SK-N-SH treated with all-trans-retinoic acid at 6 μM for 48 hours (cell line): ENCODE measurements around the gene CTBP1.

Experiments used
- ATAC-seq: fragments of 200-7000 bp; cut with Tn5 transposase; 3 replicates; pipeline ENCODE4 v1.9.1; 2020; ENCODE audit warnings: mild to moderate bottlenecking, moderate library complexity
- ARNTL ChIP-seq: fragments of 450-650 bp; formaldehyde crosslinking; IDR thresholded peaks from 2 replicates; pipeline ENCODE4 v1.5.0; 2020; ENCODE audit warnings: low read depth, mild to moderate bottlenecking, moderate library complexity, borderline replicate concordance
- BACH2 ChIP-seq: fragments of 250-450 bp; sonication (Bioruptor Pico); IDR thresholded peaks from 2 replicates; pipeline ENCODE4 v1.9.0; 2021; ENCODE audit warnings: mild to moderate bottlenecking, borderline replicate concordance
- ESRRG ChIP-seq: fragments of 250-450 bp; sonication (Bioruptor Pico); IDR thresholded peaks from 2 replicates; pipeline ENCODE4 v1.6.1; 2021; ENCODE audit warnings: mild to moderate bottlenecking
- GLIS3 ChIP-seq: fragments of 250-450 bp; sonication (Bioruptor Pico); IDR thresholded peaks from 2 replicates; pipeline ENCODE4 v1.5.0; 2020; ENCODE audit warnings: mild to moderate bottlenecking, moderate library complexity
- ISL1 ChIP-seq: fragments of 250-450 bp; sonication (Bioruptor Pico); IDR thresholded peaks from 2 replicates; pipeline ENCODE4 v2.1.2; 2022; ENCODE audit warnings: mild to moderate bottlenecking, moderate library complexity
- OSR1 ChIP-seq: fragments of 250-450 bp; sonication (Bioruptor Pico); IDR thresholded peaks from 2 replicates; pipeline ENCODE4 v1.8.0; 2022; ENCODE audit warnings: moderate library complexity, mild to moderate bottlenecking, inconsistent platforms
- RARB ChIP-seq: fragments of 250-450 bp; sonication (Bioruptor Pico); IDR thresholded peaks from 2 replicates; pipeline ENCODE4 v1.8.0; 2021; ENCODE audit warnings: mild to moderate bottlenecking, moderate library complexity
- SNAI2 ChIP-seq: fragments of 250-450 bp; sonication (Bioruptor Pico); IDR thresholded peaks from 2 replicates; pipeline ENCODE4 v1.5.0; 2020; ENCODE audit warnings: mild to moderate bottlenecking, moderate library complexity
- TCF4 ChIP-seq: fragments of 250-450 bp; sonication (Bioruptor Pico); IDR thresholded peaks from 2 replicates; pipeline ENCODE4 v1.8.0; 2021; ENCODE audit warnings: mild to moderate bottlenecking, moderate library complexity, borderline replicate concordance
- ZC3H10 ChIP-seq: fragments of 250-450 bp; sonication (Bioruptor Pico); IDR thresholded peaks from 2 replicates; pipeline ENCODE4 v1.5.1; 2021; ENCODE audit warnings: mild to moderate bottlenecking, moderate library complexity
- ZFP3 ChIP-seq: fragments of 250-450 bp; sonication (Bioruptor Pico); IDR thresholded peaks from 2 replicates; pipeline ENCODE4 v1.5.0; 2020; ENCODE audit warnings: mild to moderate bottlenecking, moderate library complexity
- ZFP30 ChIP-seq: fragments of 450-650 bp; formaldehyde crosslinking; IDR thresholded peaks from 2 replicates; pipeline ENCODE4 v1.5.0; 2022; ENCODE audit warnings: mild to moderate bottlenecking, moderate library complexity
- ZNF8 ChIP-seq: fragments of 450-650 bp; formaldehyde crosslinking; IDR thresholded peaks from 2 replicates; pipeline ENCODE4 v1.5.0; 2020; ENCODE audit warnings: mild to moderate bottlenecking, moderate library complexity
- TF ChIP-seq, protein P1 (sequence below): fragments of 250-450 bp; sonication (Bioruptor Pico); IDR thresholded peaks from 2 replicates; pipeline ENCODE4 v1.5.1; 2021; ENCODE audit warnings: mild to moderate bottlenecking, moderate library complexity
- TF ChIP-seq, protein P2 (sequence below): fragments of 250-450 bp; sonication (Bioruptor Pico); IDR thresholded peaks from 2 replicates; pipeline ENCODE4 v1.5.0; 2020; ENCODE audit warnings: mild to moderate bottlenecking, moderate library complexity
- TF ChIP-seq, protein P3 (sequence below): fragments of 250-450 bp; sonication (Bioruptor Pico); IDR thresholded peaks from 2 replicates; pipeline ENCODE4 v1.5.1; 2020; ENCODE audit warnings: low read depth, mild to moderate bottlenecking, moderate library complexity
- TF ChIP-seq, protein P4 (sequence below): fragments of 250-450 bp; sonication (Bioruptor Pico); IDR thresholded peaks from 2 replicates; pipeline ENCODE4 v1.8.0; 2020; ENCODE audit warnings: mild to moderate bottlenecking, moderate library complexity, borderline replicate concordance

The CTBP1 gene

DNA sequence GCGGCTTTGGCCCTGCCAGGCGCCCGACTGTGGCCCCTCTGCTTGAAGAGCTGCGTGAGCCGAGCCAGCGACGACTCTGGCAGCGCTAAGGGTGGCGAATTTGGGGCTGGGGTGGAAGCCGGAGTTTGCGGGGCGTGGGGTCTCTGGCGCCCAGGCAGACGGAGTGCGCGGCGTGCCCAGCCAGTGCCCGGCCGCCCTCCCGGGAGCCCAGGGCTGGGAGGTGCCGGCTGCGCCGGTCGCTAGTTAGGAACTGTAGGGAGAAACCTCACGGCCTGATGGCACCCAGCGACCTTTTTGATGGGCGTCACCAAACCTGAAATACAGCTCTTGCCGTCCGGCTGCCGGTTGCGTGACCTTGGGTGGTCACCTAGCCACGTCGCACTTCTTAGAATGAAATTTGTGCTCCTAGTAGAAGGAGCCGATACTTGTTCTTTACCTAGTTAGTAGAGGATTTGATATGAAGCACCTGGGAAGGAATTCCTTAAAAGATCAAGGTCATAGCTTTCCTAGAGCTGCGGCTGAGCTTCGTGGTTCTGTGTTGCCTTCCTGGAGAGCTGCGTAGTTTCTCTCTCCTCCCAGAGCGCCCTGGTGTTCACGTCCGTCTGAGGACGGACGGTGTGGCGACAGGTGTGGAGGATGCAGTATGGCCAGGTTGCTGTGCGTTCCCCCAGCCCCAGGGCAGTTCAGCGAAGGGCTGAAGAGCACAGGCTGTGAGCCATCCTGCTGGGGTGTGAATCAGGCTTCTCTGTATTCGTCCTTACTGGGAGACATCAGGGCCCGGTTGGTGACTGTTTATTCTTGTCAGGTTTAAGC, 41.4 kb upstream of the CTBP1 start:
- TF ChIP-seq, protein P1, sequence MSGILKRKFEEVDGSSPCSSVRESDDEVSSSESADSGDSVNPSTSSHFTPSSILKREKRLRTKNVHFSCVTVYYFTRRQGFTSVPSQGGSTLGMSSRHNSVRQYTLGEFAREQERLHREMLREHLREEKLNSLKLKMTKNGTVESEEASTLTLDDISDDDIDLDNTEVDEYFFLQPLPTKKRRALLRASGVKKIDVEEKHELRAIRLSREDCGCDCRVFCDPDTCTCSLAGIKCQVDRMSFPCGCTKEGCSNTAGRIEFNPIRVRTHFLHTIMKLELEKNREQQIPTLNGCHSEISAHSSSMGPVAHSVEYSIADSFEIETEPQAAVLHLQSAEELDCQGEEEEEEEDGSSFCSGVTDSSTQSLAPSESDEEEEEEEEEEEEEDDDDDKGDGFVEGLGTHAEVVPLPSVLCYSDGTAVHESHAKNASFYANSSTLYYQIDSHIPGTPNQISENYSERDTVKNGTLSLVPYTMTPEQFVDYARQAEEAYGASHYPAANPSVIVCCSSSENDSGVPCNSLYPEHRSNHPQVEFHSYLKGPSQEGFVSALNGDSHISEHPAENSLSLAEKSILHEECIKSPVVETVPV (CRISPR knock-in tag), result no peak
- TF ChIP-seq OSR1 (CRISPR knock-in tag) (no peak), ZNF8 (CRISPR knock-in tag) (no peak), RARB (CRISPR knock-in tag) (no peak)
- ATAC-seq, result no peak

DNA sequence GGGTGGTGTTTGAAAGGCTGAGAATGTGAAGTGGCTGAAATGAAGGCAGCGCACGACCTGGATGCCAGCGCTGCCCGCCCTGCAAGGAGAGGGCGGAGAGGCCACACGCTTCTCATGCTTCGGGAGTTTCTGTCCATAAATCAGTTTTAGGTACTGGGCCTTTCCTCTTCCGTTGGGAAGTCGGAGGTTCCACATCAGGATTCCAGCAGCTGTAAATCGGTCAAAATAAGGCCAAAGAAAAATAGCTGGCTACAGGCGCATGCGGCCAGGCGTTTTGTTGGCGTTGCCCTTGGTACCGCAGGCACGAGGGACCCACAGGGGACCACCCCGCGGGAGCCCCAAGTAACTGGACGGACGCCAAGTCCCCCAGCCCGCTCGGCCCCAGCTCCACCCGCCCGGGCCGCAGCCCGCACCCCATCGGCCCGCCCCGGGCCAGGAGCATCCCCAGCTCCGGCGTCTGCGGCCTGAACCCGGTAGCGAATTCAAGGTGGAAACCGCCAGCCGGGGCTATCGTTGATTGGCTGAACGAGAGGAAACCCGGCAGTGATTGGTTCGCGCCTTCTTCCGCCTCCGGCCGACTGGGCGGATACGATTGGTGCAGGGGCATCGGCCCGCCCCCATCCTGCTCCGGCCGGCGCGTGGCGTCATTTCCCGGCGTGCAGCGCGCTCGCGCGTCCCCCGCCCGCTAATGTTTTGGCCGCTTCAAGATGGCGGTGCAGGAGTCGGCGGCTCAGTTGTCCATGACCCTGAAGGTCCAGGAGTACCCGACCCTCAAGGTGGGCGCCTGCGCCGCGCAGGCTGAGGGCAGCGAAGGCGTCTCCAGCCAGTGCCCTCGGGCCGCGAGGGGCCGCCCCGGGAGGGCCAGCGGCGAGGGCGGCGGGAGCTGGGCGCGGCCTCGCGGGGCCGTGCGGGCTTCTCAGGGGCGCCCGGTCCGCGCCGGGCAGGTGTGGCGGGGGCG, 40.6 kb upstream of the CTBP1 start, which contains the start of gene MAEA:
TSS of gene MAEA (plus strand) at position 685 of the 958 bp plus-strand sequence. CDS start at position 708, 23 bp downstream.
- peak; percentile 99 for ATAC-seq
- TF ChIP-seq, protein P2, sequence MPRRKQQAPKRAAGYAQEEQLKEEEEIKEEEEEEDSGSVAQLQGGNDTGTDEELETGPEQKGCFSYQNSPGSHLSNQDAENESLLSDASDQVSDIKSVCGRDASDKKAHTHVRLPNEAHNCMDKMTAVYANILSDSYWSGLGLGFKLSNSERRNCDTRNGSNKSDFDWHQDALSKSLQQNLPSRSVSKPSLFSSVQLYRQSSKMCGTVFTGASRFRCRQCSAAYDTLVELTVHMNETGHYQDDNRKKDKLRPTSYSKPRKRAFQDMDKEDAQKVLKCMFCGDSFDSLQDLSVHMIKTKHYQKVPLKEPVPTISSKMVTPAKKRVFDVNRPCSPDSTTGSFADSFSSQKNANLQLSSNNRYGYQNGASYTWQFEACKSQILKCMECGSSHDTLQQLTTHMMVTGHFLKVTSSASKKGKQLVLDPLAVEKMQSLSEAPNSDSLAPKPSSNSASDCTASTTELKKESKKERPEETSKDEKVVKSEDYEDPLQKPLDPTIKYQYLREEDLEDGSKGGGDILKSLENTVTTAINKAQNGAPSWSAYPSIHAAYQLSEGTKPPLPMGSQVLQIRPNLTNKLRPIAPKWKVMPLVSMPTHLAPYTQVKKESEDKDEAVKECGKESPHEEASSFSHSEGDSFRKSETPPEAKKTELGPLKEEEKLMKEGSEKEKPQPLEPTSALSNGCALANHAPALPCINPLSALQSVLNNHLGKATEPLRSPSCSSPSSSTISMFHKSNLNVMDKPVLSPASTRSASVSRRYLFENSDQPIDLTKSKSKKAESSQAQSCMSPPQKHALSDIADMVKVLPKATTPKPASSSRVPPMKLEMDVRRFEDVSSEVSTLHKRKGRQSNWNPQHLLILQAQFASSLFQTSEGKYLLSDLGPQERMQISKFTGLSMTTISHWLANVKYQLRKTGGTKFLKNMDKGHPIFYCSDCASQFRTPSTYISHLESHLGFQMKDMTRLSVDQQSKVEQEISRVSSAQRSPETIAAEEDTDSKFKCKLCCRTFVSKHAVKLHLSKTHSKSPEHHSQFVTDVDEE (CRISPR knock-in tag), result peak; percentile 39; the same call in 1 of the 2 replicates
- TF ChIP-seq, protein P1 (CRISPR knock-in tag), result no peak
- TF ChIP-seq BACH2, result no peak

DNA sequence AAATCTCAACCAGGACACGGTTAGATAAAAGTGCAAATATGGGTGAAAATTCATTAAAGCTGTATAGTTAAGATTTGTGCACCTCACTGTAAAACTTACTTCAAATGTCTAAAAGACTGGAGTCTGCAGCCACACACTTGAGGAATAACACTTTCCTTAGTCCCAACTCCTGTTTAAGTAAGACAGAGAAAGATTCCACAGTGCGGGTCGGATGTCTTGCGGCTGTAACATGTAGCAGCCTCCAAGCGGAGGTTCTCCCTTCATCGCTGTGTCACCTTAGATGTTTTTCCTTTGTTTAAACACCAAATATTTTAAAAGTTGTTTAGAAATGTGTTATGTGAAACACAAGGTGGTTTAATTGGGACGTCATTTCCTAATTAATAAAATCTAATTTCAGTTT, 39.9 kb upstream of the CTBP1 start:
- no peak for TF ChIP-seq ZFP30
- TF ChIP-seq, protein P3, sequence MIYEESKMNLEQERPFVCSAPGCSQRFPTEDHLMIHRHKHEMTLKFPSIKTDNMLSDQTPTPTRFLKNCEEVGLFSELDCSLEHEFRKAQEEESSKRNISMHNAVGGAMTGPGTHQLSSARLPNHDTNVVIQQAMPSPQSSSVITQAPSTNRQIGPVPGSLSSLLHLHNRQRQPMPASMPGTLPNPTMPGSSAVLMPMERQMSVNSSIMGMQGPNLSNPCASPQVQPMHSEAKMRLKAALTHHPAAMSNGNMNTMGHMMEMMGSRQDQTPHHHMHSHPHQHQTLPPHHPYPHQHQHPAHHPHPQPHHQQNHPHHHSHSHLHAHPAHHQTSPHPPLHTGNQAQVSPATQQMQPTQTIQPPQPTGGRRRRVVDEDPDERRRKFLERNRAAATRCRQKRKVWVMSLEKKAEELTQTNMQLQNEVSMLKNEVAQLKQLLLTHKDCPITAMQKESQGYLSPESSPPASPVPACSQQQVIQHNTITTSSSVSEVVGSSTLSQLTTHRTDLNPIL (CRISPR knock-in tag), result no peak
- no peak for TF ChIP-seq ZFP3 (CRISPR knock-in tag)
- TF ChIP-seq ESRRG, result no peak
- ATAC-seq, result no peak

DNA sequence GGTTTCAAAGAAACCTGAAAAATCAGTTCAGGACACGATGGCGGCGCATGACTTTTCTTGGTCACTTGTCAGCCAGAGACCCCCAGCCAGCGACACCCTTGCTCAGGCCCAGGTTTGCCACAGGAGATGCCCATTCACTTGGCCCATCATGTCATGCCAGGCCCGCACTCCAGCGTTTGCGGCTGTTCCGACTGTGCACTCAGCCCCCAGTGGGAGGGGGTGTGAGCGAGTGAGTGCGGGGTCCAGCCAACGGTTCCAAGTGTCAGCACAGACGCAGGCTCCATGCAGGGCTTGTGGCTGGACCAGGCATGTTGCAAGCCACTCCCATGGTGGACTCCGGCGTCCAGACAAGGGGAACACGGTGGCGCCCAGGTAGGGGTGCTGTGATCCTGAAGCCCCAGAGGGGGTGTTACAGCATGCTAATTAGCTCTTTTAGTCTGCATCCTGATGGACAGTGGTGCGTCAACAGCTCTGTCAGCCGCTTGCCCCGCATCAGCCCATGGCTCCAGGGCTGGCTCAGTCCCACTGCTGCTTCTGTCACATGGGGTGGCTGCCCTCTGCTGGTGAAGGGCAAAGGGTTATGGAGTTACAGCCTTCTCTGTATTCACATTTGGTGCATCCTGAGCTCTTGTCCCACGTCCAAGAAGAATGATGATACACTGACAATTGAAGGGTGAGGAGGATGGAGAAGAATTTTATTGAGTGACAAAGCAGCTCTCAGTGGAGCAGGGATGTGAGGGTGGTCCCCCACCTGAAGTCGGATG, 37.0 kb upstream of the CTBP1 start:
- no peak for ATAC-seq
- TF ChIP-seq ZC3H10 (CRISPR knock-in tag) (no peak), RARB (CRISPR knock-in tag) (no peak), ARNTL (no peak), TCF4 (CRISPR knock-in tag) (no peak), ISL1 (CRISPR knock-in tag) (no peak), SNAI2 (CRISPR knock-in tag) (no peak), GLIS3 (no peak)
- TF ChIP-seq, protein P4, sequence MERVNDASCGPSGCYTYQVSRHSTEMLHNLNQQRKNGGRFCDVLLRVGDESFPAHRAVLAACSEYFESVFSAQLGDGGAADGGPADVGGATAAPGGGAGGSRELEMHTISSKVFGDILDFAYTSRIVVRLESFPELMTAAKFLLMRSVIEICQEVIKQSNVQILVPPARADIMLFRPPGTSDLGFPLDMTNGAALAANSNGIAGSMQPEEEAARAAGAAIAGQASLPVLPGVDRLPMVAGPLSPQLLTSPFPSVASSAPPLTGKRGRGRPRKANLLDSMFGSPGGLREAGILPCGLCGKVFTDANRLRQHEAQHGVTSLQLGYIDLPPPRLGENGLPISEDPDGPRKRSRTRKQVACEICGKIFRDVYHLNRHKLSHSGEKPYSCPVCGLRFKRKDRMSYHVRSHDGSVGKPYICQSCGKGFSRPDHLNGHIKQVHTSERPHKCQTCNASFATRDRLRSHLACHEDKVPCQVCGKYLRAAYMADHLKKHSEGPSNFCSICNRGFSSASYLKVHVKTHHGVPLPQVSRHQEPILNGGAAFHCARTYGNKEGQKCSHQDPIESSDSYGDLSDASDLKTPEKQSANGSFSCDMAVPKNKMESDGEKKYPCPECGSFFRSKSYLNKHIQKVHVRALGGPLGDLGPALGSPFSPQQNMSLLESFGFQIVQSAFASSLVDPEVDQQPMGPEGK (CRISPR knock-in tag), result no peak
- TF ChIP-seq, protein P2 (CRISPR knock-in tag), result no peak
- TF ChIP-seq, protein P3 (CRISPR knock-in tag), result no peak
